GM19395 (cell line): ENCODE results near the gene SIX1.
A peak's percentile ranks its signal among the peaks of the same experiment; 100 is the strongest.

Experiments used
- ATAC-seq: cut with Tn5 transposase; IDR thresholded peaks from one replicate; pipeline ENCODE4 v1.9.1; 2021; ENCODE audit warnings: mild to moderate bottlenecking, moderate library complexity; ENCODE audit not compliant: unreplicated experiment

Gene SIX1

DNA sequence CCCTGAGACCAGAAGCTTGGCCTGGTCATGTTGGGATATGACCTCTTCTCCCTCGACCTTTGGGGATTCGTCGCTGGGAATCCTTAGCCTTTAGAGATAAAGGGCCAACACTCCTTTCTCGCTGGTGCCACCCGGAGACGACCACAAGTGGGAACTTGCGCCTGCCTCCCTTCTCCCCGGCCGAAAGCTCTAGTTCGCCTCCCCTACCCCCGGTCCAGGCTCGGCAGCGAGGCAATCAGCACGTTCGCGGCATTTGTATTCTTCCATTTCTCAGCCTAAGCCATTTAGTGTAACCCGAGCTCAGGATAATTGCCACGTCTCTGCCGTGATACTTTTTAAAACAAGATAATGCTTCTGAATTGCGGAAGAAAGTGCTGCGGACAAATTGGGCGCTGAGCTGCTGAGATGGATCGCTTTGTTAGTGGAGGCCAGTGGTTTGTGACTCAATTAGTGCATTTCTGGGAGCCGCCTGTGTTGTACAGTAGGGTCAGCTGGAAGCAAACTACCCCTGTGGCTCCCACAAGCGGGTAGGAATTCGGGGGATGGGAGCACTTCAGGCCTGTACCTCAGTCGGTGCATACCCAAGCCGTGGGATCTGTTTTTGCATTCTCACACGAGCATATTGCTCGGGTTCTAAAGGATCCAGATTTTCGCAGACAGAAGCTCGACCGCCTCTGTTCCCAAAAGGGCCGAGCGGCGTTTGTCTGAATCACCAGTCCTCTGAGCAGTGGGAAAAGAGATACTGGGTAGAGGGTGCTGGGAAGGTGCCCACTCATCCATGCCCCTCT, 6.8 kb upstream of the SIX1 start:
- ATAC-seq: peak; percentile 23

DNA sequence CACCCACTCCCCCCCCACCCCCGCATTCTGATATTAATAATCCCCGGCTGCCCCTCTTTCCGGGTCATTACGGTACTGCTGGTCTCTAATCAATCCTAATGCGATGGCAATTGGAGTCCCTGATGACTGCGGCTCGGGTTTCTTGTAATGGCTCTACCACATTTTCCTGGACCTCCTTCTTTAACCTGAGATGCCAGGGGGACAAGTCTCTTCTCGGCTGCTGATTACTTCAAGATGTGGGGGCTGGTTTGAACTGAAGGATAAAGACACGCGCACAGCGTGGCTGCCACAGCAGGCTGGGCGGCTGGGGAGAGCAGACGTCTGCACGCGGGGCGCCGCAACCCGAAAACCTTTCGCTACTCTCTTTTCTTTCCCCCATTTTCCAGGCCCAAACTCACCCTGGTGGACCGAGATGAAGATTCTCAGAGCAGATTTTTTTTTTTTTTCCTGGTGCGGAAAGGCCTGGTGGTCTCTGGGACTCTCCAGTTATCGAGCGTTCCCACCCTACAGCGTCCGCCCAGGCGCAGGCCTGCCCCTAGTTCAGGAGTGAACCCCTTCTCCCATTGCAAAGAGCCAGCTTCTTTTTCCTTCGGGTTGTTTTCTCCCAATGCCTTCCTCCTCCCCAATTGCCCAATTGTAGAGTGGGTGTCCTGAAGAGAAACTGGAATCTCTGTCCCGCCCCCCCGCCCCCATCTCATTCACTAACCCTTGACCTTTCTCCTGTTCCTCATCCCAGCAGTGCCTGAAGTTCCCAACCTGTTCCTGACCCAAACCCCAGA, 6.0 kb upstream of the SIX1 start:
- no peak for ATAC-seq

DNA sequence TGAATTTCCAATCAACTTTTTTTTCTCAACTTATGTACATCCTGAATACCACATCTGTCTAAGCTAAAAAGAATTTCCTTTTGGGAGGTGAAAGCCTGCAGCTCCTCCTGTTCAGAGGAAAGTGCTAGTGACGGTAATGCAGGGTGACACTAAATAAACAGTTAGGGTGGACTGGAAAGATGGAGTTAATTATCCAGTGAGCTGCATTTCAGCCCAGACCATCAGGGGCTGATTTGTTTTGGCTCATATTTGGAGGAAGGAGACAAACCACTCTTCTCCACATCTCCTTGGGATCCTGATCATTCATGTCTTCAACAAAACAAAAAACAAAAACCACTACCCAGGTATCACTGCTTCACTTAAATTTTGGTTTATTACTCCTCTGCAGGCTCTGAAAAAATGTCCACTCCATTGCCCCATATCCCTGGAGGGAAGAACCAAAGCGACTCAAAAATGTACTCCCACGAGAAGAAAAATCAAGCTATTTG, 5.1 kb upstream of the SIX1 start:
- ATAC-seq: no peak

DNA sequence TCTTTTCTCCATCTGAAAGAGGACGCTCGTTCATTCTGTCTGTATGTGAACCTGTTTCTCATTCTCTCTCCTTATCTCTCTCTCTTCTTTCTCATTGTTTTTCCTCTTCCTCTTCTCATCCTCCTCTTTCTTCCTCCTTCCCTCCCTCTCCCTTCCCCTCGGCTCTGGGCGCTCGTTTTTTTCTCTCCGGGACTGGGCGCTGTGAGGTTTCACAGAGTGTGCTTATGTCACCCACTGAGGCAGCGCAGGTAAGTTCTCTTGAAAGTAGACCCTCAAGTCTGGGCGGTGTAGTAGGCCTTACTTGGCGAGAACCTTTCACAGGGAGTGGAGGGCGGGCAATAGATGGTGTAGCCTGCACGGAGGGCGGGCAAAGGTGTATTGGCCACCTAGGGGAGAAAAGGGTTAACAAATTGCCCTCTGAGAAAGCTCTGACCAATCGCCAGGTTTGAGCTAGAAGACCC, 4.5 kb upstream of the SIX1 start:
- no peak for ATAC-seq

DNA sequence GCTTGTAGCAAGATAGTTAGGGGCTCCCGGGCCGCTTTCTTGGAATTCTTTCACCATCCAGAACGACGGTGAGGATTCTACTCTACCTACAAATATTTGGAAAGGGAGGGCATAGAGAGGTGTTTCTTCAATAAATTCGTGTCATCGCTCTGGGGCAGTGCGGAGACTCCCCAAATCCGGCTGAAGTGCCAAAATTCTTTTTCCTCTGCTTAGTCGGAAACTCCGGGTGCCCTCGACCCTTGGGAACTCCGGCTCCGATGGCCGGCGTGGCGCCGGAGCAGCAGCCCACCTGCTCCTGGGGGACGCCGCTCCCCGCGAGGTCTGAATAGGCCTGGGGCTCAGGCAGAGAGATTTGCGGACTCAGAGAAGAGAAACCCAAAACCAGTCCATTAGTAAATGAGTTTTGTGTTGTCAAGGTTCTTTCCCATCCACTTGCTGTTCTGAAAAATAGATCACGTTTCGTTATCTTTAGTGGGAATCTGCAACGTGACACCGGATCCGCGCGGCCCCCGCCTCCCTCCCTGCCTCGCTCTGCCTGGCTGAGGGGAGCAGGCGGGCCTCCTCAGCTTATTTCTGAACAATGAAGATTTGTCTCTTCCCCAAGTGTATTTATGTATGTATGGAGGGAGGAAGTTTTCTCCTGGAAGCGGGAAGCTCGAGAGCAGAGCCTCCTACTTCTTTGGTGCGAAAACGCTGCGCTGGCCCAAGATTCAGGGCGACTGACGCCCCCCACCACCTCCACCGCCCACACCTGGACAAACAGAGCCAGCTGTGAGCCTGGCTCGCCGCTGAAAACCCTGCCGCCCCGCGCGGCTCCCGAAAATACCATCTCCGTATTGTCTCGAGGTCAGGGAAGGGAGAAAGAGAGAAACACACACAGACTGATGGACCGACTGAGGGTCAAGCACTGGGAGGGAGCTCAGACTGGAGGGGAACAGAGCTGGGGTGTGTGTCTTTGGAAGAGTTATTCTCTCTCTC, 3.7 kb upstream of the SIX1 start:
- ATAC-seq: no peak

DNA sequence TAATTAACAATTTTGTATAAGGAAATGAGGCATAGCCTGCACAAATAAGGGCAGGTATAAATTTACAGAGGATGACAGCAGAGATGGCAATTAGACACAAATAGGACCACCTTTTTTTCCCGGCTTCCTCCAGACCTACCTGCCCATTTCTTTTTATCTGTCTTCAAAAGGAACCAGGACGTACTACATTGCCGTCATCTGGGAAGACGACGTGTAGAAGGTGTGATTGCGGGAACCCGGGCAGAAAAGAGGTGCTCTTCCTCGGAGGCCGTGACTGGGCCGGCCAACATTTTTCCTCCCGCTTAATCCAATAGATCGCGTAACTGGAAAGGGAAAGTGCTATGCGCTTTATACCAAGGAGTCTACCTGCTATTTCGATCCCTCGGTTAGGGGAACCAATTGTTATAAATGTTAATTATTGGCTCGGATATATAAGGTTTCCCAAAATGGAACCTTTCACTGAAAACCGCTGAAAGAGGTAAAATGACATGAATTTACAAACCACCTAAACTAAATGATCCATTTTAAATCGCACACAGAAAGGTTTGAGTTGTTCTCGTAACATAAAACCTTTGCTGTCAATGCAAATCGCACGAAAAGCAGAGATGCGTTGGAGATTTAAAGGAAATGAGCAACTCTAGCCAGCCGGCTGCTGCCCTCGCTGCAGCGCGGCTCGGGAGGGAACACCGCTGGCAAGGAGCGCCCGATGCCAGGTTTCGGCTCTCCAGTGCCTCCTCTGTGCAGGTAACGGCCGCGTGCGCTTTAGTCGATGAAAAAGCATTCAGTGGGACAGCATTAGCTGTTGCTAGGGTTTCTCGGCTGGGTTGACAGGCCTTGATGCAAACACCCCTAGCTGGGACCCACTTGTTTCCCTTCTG, 2.8 kb upstream of the SIX1 start:
- no peak for ATAC-seq

DNA sequence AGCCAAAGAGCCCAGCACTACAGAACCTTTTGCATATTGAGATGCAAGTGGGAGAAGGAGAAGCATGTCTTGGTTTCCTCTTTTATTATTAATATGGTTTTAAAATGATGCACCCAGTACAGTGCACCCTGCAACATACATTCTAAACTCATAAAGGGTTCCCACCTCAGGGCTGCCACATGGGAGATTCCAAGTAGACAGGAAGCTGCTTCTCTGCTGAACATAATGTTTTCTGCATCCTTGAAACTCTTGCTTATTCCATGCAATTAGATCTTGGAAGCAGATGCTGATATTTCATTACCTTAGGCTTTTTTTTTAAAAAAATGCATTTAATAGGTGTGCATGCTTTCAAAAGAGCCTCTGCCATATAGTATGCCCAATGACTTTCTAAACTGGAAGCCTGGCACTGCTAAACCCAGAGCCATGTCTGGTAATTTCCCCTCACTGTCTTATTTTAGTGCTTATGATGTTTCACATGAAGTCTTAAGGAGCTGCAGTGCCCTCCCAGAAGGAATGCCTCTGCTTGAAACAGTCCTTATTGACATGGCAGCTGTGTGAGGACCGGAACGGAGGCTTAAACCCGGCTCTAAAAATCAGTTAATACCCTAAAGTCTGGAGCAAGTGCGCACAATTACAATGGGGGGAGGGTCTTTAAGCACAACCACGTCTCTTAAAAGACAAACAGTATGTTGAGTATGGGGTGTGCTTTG, 2.0 kb upstream of the SIX1 start:
- ATAC-seq: no peak

DNA sequence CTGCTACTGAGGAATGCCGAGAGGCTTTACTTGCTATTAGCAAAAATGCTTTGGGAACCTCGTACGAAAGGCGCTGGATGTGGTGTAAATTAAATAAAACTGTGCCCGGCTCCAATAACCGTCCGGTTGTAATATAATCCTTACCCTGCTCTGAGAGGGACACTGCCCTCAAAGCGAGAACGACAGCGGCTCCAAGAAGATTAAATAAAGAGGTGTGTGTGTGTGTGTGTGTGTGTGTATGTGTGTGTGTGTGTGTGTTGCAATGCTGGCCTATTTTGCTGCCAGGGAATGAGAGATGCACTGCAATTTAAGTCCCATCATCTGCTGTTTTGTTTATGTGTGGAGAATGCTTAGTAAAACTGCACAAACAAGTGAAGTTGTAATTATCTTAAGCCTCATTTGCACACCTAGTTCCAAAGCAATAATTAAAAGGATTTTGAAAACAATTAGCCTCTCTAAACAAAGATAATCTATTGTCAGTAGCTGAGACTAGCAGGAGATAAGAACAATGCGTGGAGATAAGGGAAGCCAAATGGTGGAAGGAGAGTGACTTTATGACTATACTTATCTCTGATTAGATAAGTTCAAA, 1.2 kb upstream of the SIX1 start:
- no peak for ATAC-seq

DNA sequence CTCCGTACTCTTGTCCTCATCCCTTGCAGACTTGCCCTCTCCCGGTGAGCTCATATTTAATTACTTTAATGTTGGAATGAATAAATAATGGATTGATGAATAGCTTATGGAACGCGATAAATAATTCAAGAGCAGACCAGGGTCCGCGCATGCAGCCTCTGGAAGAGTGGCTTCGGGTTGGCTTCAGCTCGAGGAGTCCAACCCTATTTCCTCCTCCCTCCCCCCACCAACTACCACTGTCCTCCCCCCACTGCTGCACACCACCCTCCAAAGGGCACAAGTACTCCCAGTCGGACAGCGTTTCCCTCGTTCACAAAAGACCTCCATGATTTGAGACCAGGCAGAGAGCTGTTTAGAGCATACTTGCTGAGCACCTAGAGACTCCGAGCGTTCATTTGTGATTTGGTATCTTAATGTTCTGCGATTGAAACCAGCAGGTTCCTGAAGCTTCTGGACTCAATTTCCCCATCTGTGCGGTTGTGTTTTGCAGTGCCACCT, 647 bp upstream of the SIX1 start:
- ATAC-seq: no peak

DNA sequence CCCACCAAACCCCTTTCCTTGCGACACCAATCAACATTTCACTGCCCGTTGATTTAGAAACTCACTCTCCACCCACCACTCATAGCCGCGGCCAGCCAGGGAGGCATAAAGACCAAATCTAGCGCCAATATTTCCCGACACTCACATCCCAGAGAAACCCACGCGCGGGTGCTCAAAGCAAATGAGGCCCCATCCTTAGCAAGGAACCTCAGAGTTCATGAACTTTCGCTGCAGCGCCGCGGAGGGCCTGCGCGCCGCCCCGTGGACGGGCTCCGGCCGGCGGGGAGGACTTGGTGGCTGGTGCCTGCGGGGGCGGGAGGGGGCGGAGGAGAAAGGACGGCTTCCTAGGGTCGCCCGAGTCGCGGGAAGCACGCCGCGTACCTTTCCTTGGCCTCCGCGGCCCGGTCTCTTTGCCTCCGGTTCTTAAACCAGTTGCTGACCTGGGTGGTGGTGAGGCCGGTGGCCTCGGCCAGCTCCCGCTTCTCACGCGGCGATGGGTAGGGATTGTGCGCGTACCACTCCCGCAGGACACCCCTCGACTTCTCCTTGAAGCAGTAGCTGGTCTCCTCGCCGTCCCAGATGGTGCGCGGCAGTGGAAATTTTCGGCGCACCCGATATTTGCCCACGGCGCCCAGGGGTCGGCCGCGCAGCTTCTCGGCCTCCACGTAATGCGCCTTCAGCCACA, 886 bp downstream of the SIX1 start:
- ATAC-seq: no peak

DNA sequence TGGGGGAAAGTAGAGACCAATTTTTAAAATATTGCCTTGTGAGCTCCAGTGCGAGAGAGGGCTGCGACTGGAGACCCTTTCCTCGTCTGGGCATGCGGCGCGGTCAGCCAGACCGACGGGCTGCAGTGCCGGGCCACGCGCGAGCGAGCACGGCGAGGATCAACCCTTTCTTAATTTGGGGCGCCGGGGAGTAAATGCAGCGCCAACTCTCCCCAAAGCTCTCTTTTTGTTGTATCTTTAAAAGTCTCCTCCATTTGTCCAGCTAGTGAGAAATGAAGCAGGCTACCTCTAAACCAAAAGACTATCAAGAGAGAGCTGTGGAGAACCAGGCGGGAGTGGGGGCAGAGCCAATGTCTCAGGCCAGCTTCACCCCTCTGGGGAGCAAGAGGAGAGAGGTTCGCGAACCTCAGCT, 1.4 kb downstream of the SIX1 start:
- ATAC-seq: no peak

DNA sequence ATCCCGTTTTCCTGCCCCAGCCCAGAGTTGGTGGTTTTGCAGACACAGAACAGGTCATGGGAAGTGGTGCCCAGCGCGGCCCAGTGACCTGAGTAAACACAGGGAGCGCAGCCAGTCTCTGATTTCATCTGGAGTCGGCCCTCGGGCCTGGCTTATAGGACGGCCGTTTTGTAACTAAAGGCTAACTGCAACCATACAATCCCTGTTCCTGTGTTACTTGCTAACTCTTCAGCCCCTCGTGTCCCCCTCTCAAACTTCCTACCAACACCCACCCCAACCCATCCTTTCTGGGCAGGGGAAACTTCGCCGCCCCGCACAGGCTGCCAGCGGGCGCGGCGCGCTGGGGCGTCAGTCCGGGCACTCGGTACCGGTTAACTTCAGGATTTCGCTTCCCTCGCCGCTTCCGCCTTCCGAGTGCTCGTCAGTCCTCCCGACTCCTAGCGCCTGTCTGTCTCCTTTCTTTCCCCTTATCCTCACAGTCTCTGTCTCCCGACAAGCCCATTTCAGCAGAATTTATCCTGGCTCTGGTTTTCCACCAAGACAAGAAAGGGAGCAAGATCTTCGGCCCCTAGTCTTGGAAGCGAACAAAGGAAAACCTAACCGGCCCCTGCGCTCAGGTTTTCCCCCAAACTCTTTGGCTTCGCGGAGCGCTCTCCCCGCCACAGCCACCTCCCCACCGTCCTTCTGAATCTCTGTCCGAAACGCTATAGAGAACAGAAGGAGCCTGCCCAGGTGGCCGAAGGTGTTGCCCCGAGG, 2.0 kb downstream of the SIX1 start:
- no peak for ATAC-seq

DNA sequence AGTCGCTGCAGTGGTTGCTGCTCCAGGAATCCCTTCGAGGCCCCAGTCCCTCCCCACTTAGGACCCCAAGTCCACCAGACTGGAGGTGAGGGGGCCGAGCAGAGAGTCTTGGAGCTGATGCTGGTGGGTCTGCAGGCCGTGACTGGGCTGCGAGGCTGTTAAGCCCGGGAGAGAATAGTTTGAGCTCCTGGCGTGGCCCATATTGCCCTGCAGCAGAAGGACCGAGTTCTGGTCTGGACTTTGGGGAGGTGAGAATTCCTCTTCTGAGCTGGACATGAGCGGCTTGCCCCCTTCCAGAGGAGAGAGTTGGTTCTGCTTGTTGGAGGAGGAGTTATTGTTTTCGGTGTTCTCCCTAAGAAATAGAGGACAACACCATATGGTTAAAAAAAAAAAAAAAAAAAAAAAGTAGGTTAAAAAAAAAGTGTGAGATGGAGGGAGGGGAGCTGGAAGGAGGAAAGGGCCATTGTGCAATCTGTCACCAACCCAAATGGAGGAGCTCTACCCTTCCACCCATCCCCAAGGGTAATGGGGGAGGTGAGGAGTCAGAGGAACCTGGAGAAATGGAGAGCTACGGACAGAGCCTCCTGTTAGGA, 3.0 kb downstream of the SIX1 start:
- no peak for ATAC-seq

DNA sequence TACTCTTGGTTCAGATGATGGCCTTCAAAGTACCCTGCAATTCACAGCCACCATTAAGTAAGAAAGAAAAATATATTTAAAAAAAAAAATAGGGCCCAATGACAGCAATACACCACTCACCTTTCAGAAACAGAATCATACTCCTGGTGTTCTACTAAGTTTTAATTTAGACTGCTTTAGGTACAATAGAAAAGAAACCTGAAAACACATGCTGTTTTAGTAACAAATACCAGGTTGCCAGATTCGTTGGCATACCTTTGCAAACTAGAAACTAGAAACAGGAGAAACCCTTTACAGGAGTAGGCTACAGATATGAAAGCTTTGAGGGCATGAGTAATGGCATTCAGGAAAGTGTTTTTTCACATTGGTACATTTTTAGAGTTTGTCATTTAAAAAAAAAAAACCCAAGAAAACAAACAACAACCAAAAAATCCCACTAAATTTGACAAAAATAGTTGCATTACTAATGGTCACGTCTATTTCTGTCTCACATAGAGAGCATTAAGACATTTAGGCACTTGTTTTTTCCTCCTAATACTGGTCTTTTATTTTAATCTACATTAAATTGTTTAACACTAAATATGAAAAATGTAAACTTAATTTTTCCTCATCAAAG, 4.0 kb downstream of the SIX1 start:
- no peak for ATAC-seq

DNA sequence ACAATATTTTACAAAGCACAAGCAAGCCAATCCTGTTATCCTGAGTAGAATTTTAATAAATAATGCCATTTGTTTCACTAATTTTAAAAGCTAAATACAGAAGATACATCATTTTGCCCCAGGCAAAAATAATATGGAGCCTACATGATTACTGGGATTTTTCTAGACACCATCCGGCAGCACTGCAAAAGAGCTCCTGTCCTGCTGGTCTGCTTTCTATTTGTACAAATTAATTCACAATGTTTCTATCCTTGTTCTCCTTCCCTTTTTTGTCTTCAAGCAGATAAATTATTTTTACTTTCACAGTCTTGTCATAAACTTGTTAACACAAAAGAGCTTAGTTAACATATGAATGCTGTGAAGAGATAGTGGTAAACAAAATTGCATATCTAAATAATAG, 4.6 kb downstream of the SIX1 start:
- no peak for ATAC-seq

DNA sequence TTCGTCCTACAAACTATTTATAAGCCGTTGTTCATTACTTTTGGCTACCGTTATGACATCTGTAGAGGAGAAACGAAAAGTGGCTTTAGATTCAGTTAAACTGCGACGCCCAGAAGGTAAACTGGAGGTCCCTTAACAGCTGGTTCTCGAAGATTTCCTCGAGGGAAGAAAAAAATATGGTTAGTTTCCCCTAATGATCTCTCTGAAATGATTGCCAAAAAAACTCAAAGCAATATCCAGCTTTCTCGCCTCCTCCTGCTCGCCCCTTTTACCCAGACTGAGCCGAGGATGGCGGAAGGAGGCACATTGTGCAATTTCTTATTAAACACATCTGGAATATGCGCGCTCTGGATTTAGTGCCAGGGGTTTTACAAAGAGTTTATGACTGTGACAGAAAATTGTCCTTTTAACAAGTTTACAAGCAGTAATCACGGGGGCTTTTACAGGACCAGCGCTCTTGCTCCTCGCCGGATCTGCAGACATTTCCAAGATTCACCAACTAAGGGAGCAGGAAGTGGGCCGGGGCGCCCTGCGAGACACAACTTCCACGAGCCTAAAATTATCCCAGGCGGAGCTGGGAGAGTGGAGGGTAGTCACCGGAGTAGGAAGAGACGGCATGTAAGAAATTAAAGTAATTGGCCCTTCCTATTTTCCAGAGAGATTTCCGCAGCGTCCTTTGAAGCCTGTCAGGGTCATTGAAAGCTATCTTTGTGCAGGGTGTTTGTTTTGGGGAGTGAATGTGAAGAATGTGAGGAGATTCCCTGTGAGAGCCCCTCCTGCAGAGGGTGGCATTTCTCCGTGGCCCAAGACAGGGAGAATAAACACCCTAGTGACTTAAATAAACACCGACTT, 5.6 kb downstream of the SIX1 start:
- ATAC-seq: no peak
